Measurements from ENCODE around the gene ISG20L2.

ISG20L2 gene, protein sequence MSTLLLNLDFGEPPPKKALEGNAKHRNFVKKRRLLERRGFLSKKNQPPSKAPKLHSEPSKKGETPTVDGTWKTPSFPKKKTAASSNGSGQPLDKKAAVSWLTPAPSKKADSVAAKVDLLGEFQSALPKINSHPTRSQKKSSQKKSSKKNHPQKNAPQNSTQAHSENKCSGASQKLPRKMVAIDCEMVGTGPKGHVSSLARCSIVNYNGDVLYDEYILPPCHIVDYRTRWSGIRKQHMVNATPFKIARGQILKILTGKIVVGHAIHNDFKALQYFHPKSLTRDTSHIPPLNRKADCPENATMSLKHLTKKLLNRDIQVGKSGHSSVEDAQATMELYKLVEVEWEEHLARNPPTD

GRCh38 chr1:156728599-156729462 is at the start of gene ISG20L2:
ISG20L2 (minus strand) TSS chr1:156728766; CDS start chr1:156727652, 1,114 bp downstream.
- peak within 1 kb of the TSS; percentile 99 for H3K27ac Mint-ChIP-seq

DNA sequence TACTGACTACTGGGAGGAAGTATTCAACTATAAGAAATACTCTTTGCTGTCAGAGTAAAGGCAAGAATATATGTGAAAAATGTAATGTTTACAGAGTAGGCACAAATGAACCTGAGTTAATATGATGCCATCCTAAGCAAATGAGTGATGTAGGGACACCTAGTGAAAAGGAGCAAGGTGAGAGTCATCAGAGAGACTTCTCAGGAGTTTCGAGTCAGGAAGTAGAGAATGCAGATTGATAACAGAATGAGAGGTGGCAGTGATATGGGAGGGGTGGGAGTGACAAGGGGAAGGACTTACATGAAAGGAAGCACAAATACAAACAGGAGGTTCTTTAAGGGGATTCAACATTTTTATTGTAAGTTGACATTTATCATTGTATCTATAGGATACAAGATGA is 49.0 kb upstream of the ISG20L2 start:
- no peaks in the 10 kb centered on the region for H3K27me3 Mint-ChIP-seq
- H3K9me3 Mint-ChIP-seq (ENCODE audit: low read depth) = no peaks in the 10 kb centered on the region
- H3K4me1 Mint-ChIP-seq (ENCODE audit: low read depth) = peaks cover 53% of the 10 kb centered on the region
- H3K36me3 Mint-ChIP-seq = peaks cover 8% of the 10 kb centered on the region
- no peak overlapping the region for H3K27ac Mint-ChIP-seq
- no peak overlapping the region for H3K4me3 Mint-ChIP-seq

More at GRCh38 chr1:156728599-156729462, at the start of gene ISG20L2:
- no peak within 1 kb of the TSS for H3K4me3 Mint-ChIP-seq
- H3K9me3 Mint-ChIP-seq (ENCODE audit: low read depth) = no peaks in the 10 kb centered on the region
- H3K27me3 Mint-ChIP-seq = no peaks in the 10 kb centered on the region
- peaks cover 32% of the 10 kb centered on the region for H3K4me1 Mint-ChIP-seq (ENCODE audit: low read depth)
- peaks cover 6% of the 10 kb centered on the region for H3K36me3 Mint-ChIP-seq

GRCh38 chr1:156776942-156777341 is 48.4 kb upstream of the ISG20L2 start:
- peaks cover 7% of the 10 kb centered on the region for H3K36me3 Mint-ChIP-seq
- H3K4me1 Mint-ChIP-seq (ENCODE audit: low read depth) = peaks cover 55% of the 10 kb centered on the region
- H3K9me3 Mint-ChIP-seq (ENCODE audit: low read depth) = no peaks in the 10 kb centered on the region
- no peak overlapping the region for H3K4me3 Mint-ChIP-seq
- H3K27ac Mint-ChIP-seq = no peak overlapping the region
- H3K27me3 Mint-ChIP-seq = no peaks in the 10 kb centered on the region

GRCh38 chr1:156775799-156776198 is 47.2 kb upstream of the ISG20L2 start:
- Mint-ChIP-seq H3K9me3 (ENCODE audit: low read depth) (no peaks in the 10 kb centered on the region), H3K4me1 (ENCODE audit: low read depth) (peaks cover 52% of the 10 kb centered on the region), H3K27ac (no peak overlapping the region), H3K4me3 (peak overlapping the region; percentile 1), H3K27me3 (no peaks in the 10 kb centered on the region), H3K36me3 (peaks cover 5% of the 10 kb centered on the region)

DNA sequence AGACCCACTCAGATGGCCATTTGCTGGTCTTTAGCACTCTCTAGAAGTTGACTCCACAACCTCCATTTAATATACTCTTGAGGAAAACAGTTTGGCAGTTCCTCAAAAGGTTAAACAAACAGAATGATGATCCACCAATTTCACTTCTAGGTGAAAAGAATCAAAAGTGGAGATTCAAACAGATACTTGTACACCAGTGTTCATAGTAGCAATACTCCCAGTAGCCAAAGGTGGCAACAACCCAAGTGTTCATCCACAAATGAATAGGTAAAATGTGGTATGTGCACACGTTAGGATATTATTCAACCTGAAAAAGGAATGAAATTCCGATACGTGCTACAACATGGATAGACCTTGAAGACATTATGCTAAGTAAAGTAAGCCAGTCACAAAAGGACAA is 45.0 kb upstream of the ISG20L2 start:
- H3K9me3 Mint-ChIP-seq (ENCODE audit: low read depth) = no peaks in the 10 kb centered on the region
- no peak overlapping the region for H3K27ac Mint-ChIP-seq
- H3K4me3 Mint-ChIP-seq = no peak overlapping the region
- no peaks in the 10 kb centered on the region for H3K27me3 Mint-ChIP-seq
- peaks cover 67% of the 10 kb centered on the region for H3K4me1 Mint-ChIP-seq (ENCODE audit: low read depth)
- H3K36me3 Mint-ChIP-seq = peaks cover 14% of the 10 kb centered on the region

- H3K36me3 Mint-ChIP-seq = peaks cover 15% of the 10 kb centered on the region
- H3K27ac Mint-ChIP-seq = no peak overlapping the region
- H3K4me3 Mint-ChIP-seq = no peak overlapping the region
- H3K9me3 Mint-ChIP-seq (ENCODE audit: low read depth) = no peaks in the 10 kb centered on the region
- H3K27me3 Mint-ChIP-seq = no peaks in the 10 kb centered on the region
- peaks cover 66% of the 10 kb centered on the region for H3K4me1 Mint-ChIP-seq (ENCODE audit: low read depth)
Observed at GRCh38 chr1:156772728-156773497, 44.3 kb upstream of the ISG20L2 start.

DNA sequence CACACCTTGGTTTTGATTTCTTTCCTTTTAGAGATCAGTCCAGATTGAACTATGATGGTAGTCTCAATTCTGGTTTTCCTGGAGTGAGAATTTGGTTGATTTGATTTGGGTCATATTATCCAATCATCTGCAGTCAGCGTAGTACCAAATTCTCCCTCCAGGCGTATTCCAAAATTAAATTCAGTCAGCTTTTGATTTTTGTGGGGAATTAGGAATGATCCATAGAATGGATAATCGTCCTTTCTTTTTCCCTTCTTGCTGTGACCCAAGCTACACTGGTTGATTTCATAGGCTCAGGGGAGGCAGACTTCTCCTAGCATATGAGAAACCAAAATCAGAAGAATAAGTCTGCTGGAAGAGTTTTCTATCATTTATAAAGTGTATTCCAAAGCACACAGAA is 43.7 kb upstream of the ISG20L2 start:
- Mint-ChIP-seq H3K27me3 (no peaks in the 10 kb centered on the region), H3K4me3 (no peak overlapping the region), H3K4me1 (ENCODE audit: low read depth) (peaks cover 60% of the 10 kb centered on the region), H3K27ac (no peak overlapping the region), H3K36me3 (peaks cover 15% of the 10 kb centered on the region), H3K9me3 (ENCODE audit: low read depth) (no peaks in the 10 kb centered on the region)

DNA sequence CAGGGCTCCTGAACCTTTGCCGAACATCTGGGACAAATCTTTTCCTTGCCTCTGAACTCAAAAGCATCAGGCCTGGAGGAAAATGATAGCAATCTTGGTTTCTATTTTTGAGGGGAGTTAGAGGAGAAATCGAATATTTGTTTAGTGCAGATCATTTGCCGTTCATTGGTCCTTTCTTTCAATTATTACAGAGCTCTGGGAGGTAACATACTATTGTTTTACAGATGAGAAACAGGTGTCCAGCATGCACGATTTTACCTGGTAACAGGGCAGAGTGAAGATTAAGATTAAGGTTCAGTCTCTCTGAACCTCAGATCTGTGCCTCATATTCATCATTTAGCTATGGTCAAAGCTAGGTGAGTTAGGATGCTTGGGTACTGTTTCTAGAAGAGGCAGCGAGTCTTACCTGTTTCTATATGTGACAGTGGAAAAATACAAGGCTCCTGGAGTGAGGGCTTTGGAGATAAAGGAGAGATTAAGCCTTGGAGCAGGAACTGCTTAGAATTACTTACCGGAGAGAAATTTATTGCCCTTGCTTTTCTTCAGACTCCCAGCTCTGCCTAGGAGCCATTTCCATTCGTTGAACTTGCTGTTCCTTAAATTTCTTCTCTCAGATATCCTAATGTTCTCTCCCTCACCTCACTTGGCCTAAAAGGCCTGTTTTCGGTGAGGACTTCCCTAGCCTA is 40.2 kb upstream of the ISG20L2 start:
- no peaks in the 10 kb centered on the region for H3K27me3 Mint-ChIP-seq
- peaks cover 15% of the 10 kb centered on the region for H3K36me3 Mint-ChIP-seq
- H3K4me3 Mint-ChIP-seq = no peak overlapping the region
- H3K4me1 Mint-ChIP-seq (ENCODE audit: low read depth) = peaks cover 51% of the 10 kb centered on the region
- no peak overlapping the region for H3K27ac Mint-ChIP-seq
- no peaks in the 10 kb centered on the region for H3K9me3 Mint-ChIP-seq (ENCODE audit: low read depth)

- no peak overlapping the region for H3K27ac Mint-ChIP-seq
- H3K4me3 Mint-ChIP-seq = no peak overlapping the region
- H3K9me3 Mint-ChIP-seq (ENCODE audit: low read depth) = no peaks in the 10 kb centered on the region
- no peaks in the 10 kb centered on the region for H3K27me3 Mint-ChIP-seq
- H3K4me1 Mint-ChIP-seq (ENCODE audit: low read depth) = peaks cover 45% of the 10 kb centered on the region
- H3K36me3 Mint-ChIP-seq = peaks cover 15% of the 10 kb centered on the region
Observed at GRCh38 chr1:156767879-156768604, 39.5 kb upstream of the ISG20L2 start.

GRCh38 chr1:156767101-156767878 is 38.7 kb upstream of the ISG20L2 start, which contains the start of gene PRCC:
PRCC (plus strand) TSS chr1:156767535; CDS start chr1:156767772, 237 bp downstream.
- no peak within 1 kb of the TSS for H3K27ac Mint-ChIP-seq
- peaks cover 15% of the 10 kb centered on the region for H3K36me3 Mint-ChIP-seq
- H3K27me3 Mint-ChIP-seq = no peaks in the 10 kb centered on the region
- no peak within 1 kb of the TSS for H3K4me3 Mint-ChIP-seq
- H3K4me1 Mint-ChIP-seq (ENCODE audit: low read depth) = peaks cover 38% of the 10 kb centered on the region
- H3K9me3 Mint-ChIP-seq (ENCODE audit: low read depth) = no peaks in the 10 kb centered on the region

GRCh38 chr1:156766298-156767100 is 37.9 kb upstream of the ISG20L2 start:
- peaks cover 33% of the 10 kb centered on the region for H3K4me1 Mint-ChIP-seq (ENCODE audit: low read depth)

GRCh38 chr1:156765666-156766065 is 37.1 kb upstream of the ISG20L2 start:
- peaks cover 25% of the 10 kb centered on the region for H3K4me1 Mint-ChIP-seq (ENCODE audit: low read depth)
- peaks cover 8% of the 10 kb centered on the region for H3K36me3 Mint-ChIP-seq
- no peaks in the 10 kb centered on the region for H3K27me3 Mint-ChIP-seq
- no peak overlapping the region for H3K4me3 Mint-ChIP-seq
- H3K9me3 Mint-ChIP-seq (ENCODE audit: low read depth) = no peaks in the 10 kb centered on the region
- H3K27ac Mint-ChIP-seq = no peak overlapping the region

More at GRCh38 chr1:156766298-156767100, 37.9 kb upstream of the ISG20L2 start:
- no peaks in the 10 kb centered on the region for H3K9me3 Mint-ChIP-seq (ENCODE audit: low read depth)
- H3K4me3 Mint-ChIP-seq = no peak overlapping the region
- no peak overlapping the region for H3K27ac Mint-ChIP-seq
- H3K36me3 Mint-ChIP-seq = peaks cover 15% of the 10 kb centered on the region
- no peaks in the 10 kb centered on the region for H3K27me3 Mint-ChIP-seq

Data from activated naive CD8-positive, alpha-beta T cell (primary cell).